Activated CD8-positive, alpha-beta memory T cell treated with anti-CD3 and anti-CD28 coated beads for 24 hours (primary cell): ENCODE results near the gene CHIC1.
"Not testable (repeated sequence)": the region's sequence is repeated elsewhere in the genome, so short reads cannot be mapped to it uniquely, and the experiment has no call there.

ENCODE experiments used
- DNase-seq: peaks from one replicate; pipeline ENCODE4 v3.0.0-alpha.2; 2020

CHIC1 gene

DNA sequence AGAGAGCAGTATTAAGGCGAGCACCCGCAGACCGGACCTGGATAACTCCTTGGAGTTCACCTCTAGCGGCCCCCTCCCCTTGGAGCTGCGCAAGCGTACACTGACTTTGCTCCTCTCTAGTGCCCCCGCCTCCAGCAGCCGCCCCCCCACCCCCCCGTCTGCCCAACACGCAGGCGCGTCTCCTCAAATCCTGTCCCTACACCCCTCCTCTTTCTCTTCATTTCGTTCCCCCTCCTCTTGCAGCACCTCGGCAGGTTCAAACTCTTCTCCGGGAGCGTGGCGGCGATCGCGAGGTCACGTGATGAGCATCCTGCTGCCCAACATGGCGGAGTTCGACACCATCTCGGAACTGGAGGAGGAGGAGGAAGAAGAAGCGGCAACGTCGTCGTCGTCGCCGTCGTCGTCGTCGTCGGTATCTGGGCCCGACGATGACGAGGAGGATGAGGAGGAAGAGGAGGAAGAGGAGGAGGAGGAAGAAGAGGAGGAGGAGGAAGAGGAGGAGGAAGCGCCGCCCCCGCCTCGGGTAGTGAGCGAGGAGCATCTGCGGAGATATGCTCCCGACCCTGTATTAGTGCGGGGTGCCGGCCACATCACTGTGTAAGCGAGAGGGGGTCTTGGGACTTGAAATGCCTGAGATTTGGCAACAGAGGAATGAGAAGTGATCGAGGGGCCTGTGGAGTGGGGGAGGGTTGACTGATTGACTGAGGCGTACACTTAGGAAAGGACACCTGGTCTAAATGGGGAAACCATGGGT lies at the start of gene CHIC1:
Gene CHIC1, plus strand, starts transcription at position 214 of the 754 bp plus-strand sequence. Its CDS starts 88 bp downstream, at position 302.
- DNase-seq = peak; percentile 83

DNA sequence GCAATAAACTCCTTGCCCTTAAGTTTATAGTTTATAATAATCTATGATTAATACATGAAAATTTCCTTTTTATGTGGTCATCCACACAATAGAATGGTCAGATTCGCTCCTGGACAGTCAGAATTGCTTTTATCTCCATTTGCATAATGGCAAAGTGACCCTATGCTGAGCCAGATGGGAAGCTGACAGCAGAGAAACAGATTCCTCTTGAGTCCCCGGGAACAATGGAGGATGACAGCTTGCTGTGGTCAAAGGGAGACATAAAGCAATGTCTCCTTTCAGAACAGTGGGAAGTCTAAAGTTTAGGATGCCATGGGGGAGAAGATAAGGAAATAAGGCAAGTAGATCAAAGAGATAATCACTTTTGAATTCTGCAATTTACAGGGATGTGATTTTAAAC lies 40.2 kb upstream of the CHIC1 start:
- not testable (repeated sequence) for DNase-seq

DNA sequence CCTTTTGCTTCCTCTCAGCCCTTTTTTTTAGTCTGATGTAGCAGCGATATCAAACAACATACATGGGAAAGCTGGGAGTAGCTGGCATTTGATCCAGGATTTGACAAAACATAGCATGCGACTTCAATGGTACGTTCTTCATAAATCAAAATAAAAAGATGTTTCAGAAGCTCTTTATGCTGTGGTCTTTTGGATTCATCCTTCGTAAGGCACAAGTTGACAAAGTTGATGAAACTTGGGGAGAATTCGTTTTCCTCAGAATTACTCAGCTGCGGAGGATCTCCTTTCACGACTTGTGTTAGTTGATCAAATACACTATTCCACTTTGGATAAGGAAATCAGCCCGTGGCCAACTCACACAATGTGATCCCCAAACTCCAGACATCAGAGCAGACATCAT lies 38.1 kb upstream of the CHIC1 start:
- no peak for DNase-seq

GRCh38 chrX:73525928-73526690 lies 36.9 kb upstream of the CHIC1 start:
- no peak for DNase-seq

DNA sequence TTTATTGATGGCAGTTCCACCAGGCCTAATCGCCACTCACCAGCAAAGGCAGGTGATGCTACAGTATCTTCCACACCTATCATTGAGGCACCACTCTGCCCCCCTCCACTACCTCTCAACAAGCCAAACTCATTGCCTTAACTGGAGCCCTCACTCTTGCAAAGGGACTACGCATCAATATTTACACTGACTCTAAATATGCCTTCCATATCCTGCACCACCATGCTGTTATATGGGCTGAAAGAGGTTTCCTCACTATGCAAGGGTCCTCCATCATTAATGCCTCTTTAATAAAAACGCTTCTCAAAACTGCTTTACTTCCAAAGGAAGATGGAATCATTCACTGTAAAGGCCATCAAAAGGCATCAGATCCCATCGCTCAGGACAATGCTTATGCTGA lies 31.3 kb upstream of the CHIC1 start:
- DNase-seq = not testable (repeated sequence)

- no peak for DNase-seq
Measured at GRCh38 chrX:73556159-73556558, 6.8 kb upstream of the CHIC1 start.

DNA sequence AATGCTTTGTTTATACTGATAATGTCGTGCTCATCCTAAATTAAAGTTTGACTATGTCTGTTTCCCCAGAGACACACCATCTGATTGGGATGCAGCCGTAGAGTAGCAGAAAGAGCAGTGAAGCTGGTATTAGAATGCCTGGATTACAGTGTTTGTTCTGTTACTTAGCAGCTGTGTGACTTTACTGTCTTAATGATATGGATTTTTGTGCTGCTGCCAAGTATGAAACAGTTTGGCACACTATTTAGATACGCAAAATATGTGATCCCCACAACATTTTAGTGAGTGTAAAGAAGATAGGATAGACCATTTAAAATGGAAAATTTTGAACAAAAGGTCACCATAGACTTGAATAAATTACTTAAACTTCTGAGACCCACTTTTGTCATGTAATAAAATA lies 1.2 kb upstream of the CHIC1 start:
- no peak for DNase-seq

DNA sequence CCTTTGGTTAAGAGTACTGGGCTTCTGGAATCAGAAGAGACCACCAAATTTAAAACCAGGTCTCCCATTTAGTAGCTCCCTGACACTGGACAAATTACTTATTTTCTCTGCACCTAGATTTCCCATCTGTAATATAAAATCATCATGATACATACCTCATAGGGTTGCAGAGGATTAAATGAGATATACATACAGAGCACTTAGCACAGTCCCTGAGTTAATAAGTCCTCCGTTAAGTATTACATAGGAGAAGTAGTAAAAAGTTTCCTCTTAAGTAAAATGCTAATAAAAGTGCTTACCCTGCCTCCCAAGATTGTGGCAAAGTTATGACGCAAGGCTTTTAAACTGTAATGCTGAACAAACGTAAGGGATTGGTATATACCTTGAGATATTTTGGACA lies 539 bp upstream of the CHIC1 start:
- no peak for DNase-seq

DNA sequence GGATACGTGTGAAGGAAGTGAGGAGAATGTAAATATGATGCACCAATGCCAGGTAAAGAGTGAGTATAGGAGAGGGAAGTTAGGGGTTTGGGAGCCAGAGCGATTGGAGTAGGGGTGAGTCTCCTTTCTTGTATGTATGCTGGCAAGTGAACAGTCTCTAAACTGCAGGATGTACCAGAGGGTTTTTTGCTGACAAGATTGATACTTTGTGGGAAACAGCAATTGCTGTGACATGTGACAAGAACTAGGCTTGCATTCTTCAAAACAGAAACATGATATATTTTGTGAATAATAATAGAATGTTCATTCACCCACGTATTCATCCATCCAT lies 706 bp downstream of the CHIC1 start:
- DNase-seq = no peak

DNA sequence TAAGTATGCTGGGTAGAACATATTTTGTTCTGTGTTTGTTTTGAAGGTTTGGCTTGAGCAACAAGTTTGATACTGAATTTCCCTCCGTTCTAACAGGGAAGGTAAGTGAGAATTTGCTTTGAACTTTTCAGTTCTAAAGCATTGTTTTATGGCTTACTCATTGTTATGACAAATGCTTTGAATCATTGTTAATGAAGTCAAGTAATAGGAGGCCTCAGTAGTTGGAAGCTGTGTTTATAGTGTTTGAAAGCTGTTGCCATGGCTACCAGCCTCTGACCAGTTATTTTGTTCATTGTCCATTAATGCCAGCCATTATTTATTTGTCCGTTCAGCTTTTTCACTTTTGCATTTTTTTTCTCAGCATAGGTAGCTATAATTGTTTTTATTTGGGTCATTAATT lies 14.4 kb downstream of the CHIC1 start:
- no peak for DNase-seq

DNA sequence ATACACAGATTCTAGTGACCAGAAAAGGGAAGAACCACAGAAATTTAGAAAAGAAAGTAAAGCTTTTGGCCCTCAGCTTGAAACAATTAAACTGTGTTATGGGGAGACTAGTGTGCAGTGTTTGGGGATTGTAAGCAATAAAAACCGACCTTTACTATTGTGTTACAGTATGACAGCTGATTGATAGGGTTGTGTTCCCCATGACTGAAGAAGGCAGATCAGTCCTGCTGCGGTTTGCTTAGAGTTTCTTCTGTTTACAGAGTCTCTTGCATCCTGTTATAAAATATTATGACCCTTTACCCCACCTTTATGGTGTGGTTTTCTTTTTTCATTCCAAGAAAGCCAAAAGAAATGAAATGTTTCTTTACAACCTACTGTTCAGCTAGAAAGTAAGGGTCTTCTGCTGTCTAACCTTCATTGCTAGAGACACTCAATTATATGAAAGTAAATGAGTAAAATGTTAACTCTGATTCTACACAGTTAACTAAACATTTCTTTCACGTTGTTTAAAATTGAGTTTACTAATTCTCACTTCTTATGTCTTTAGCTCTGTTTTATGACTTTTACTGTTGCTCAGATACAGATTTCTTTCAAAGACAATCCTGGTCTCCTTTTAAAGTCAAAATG lies 18.1 kb downstream of the CHIC1 start:
- DNase-seq = no peak

DNA sequence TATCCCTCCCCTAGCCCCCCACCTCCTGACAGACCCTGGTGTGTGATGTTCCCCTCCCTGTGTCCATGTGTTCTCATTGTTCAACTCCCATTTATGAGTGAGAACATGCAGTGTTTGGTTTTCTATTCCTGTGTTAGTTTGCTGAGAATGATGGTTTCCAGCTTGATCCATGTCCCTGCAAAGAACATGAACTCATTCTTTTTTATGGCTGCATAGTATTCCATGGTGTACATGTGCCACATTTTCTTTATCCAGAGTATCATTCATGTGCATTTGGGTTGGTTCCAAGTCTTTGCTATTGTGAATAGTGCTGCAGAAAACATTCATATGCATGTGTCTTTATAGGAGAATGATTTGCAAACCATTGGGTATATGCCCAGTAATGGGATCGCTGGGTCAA lies 34.8 kb downstream of the CHIC1 start:
- not testable (repeated sequence) for DNase-seq

GRCh38 chrX:73615022-73615421 lies 52.0 kb downstream of the CHIC1 start:
- DNase-seq = no peak

DNA sequence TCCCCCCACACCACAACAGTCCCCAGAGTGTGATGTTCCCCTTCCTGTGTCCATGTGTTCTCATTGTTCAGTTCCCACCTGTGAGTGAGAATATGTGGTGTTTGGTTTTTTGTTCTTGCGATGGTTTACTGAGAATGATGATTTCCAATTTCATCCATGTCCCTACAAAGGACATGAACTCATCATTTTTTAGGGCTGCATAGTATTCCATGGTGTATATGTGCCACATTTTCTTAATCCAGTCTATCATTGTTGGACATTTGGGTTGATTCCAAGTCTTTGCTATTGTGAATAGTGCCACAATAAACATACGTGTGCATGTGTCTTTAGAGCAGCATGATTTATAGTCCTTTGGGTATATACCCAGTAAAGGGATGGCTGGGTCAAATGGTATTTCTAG lies 78.7 kb downstream of the CHIC1 start:
- not testable (repeated sequence) for DNase-seq

DNA sequence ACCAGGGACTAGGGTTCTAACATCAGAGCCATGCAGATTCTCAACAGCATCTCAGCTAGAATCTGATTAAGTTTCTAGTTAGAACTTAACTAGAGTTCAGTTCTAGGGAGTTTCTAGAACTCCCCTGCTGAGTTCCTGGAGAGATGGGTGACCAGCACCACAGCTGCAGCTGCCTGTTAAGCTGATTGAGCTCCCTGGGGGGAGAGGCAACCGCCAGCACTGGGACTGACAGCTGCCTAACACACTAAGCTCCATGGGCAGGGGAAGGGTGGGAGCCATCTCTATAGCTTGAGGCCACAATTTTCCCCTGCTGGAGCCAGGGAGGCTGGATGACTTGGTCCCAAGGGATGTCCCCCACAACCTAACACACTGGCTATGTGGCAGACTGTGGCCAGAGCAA lies 84.2 kb downstream of the CHIC1 start:
- no peak for DNase-seq

- no peak for DNase-seq
Measured at GRCh38 chrX:73647632-73648322, 84.8 kb downstream of the CHIC1 start.

- DNase-seq = not testable (repeated sequence)
Measured at GRCh38 chrX:73661322-73661721, 98.3 kb downstream of the CHIC1 start.

DNA sequence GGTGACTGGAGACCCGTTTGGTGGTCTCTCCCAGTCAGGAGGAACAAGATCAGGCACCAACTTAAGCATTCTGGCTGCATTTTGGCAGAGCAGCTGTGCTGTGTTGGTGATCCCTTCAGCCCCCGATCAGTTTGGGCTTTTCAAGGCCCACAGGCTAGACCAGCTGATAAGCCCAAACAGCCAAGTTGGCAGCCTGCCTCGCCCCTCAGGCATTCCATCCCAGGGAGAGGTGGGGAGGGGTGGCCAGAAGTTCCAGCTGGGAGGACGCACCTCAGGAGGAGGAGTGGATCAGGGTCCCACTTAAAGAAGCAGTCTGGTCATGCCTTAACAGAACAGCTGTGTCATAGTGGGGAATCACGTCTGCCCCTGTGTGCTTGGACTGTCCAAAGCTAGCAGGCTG lies 105.8 kb downstream of the CHIC1 start:
- no peak for DNase-seq

DNA sequence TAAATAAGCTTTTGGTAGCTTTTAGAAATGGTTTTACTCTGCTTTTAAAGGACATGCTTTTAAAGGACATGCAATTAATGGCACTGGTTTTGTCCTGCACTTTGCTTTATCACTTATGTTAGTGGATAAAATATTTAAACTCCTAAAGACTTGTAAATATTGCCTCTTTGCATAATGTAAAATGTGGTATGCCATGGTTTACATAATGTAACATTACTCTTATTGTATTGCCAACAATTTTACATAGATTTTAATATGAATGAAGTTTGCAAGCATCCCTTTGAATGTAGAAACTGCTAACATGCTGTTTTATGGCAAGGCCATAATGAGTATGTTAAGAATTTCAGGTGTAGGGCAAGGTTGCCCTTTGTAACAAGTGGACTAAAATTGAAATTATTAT lies 118.4 kb downstream of the CHIC1 start:
- DNase-seq = no peak

DNA sequence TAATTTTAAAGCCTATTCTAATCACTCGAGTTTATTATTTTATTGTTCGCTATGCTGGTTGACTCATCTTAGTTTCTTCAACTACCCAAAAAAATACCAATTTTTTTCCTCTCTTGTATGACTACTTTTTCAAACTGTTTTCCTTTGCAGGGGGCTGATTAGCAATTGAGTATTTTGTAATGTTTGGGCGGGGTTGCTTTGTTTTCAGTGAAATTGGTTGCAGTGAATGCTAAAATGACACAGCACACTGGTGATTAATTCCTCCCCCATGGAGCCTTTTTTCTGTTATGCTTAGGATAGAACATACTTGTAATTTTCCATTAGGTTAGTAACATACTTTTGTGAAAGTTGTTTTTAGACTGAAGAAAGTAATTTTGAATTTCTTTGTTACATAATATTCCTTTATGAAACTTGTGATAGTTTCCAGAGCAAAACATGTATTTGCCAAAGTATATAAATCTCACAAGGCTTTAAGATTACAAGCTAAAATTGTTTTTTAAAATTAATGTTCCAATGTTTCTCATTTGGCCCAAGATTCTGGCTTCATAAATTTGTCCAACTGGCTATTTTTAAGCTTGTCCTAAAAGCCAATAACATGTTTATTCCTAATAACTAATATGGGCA lies 120.4 kb downstream of the CHIC1 start:
- no peak for DNase-seq

DNA sequence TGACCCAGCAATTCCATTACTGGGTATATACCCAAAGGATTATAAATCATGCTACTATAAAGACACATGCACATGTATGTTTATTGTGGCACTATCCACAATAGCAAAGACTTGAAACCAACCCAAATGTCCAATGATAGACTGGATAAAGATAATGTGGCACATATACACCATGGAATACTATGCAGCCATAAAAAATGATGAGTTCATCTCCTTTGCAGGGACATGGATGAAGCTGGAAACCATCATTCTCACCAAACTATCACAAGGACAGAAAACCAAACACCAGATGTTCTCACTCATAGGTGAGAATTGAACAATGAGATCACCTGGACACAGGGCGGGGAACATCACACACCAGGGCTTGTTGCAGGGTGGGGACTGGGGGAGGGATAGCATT lies 144.0 kb downstream of the CHIC1 start:
- DNase-seq = not testable (repeated sequence)

DNA sequence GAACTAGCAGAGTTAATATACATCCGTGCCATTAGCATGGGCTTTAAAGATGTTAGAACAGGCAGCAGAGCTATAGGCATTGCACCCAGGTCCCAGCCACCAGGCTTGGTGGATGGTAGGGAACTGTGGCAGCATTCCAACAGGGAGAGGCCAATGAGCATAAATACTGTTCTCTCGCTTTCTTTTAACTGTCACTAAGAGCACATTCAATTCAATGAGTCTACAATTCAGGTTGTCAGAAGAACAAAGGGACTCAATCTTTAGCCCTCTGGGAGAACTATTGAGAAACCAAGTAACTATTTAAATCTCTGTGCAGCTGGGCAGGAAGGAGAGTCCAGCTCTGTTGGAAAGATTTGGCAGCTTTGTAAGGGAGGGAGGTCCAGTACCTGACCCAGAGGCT lies 165.6 kb downstream of the CHIC1 start:
- DNase-seq = no peak
